GM08714 (cell line): Measurements from ENCODE around the gene ZBTB45.
"Not testable (repeated sequence)": the region's sequence is repeated elsewhere in the genome, so short reads cannot be mapped to it uniquely, and the experiment has no call there.

ENCODE experiments used
- H3K4me3 ChIP-seq: fragments of 200-500 bp; sonication (Bioruptor generic); 2 replicates; pipeline ENCODE4 v1.5.1; 2014; ENCODE audit warnings: mild to moderate bottlenecking, low read length, inconsistent platforms
- ZNF274 ChIP-seq: IDR thresholded peaks from 2 replicates; pipeline ENCODE4 v1.6.1; 2012; ENCODE audit warnings: mild to moderate bottlenecking, low read depth, low read length

ZBTB45 gene

GRCh38 chr19:58513694-58514563, 5.7 kb downstream of the ZBTB45 start:
- TF ChIP-seq ZNF274: no peak
- peak overlapping the region; percentile 75 for H3K4me3 ChIP-seq

GRCh38 chr19:58513213-58513693, 6.4 kb downstream of the ZBTB45 start:
- no peak for TF ChIP-seq ZNF274
- no peak overlapping the region for H3K4me3 ChIP-seq

- H3K4me3 ChIP-seq: no peak within 1 kb of the TSS
- no peak for TF ChIP-seq ZNF274
These were observed 8.0 kb downstream of the ZBTB45 start, which contains the start of gene SLC27A5 for GRCh38 chr19:58511353-58512208. Gene SLC27A5, minus strand, starts transcription at chr19:58511992. Its CDS starts 37 bp downstream, at chr19:58511955.

GRCh38 chr19:58510084-58510862, 9.3 kb downstream of the ZBTB45 start:
- no peak for TF ChIP-seq ZNF274
- H3K4me3 ChIP-seq: no peak overlapping the region

- no peak for TF ChIP-seq ZNF274
- no peak overlapping the region for H3K4me3 ChIP-seq
These were observed 9.9 kb downstream of the ZBTB45 start for GRCh38 chr19:58509731-58510083.

GRCh38 chr19:58507602-58508223, 11.9 kb downstream of the ZBTB45 start:
- H3K4me3 ChIP-seq: not testable (repeated sequence)

GRCh38 chr19:58500242-58500641, 19.4 kb downstream of the ZBTB45 start:
- H3K4me3 ChIP-seq: peak overlapping the region; percentile 77; the same call in 1 of the 2 replicates
- TF ChIP-seq ZNF274: no peak

- H3K4me3 ChIP-seq: peak overlapping the region; percentile 77
- no peak for TF ChIP-seq ZNF274
These were observed 20.3 kb downstream of the ZBTB45 start for GRCh38 chr19:58499021-58499927.

GRCh38 chr19:58498316-58499020, 21.1 kb downstream of the ZBTB45 start:
- TF ChIP-seq ZNF274: no peak
- peak overlapping the region; percentile 53; the same call in 1 of the 2 replicates for H3K4me3 ChIP-seq

GRCh38 chr19:58497634-58498170, 21.9 kb downstream of the ZBTB45 start:
- TF ChIP-seq ZNF274: no peak
- no peak overlapping the region for H3K4me3 ChIP-seq

GRCh38 chr19:58492265-58492664, 27.3 kb downstream of the ZBTB45 start:
- no peak overlapping the region for H3K4me3 ChIP-seq
- TF ChIP-seq ZNF274: no peak

GRCh38 chr19:58491393-58491792, 28.2 kb downstream of the ZBTB45 start:
- H3K4me3 ChIP-seq: no peak overlapping the region
- no peak for TF ChIP-seq ZNF274

GRCh38 chr19:58484349-58484748, 35.3 kb downstream of the ZBTB45 start:
- not testable (repeated sequence) for H3K4me3 ChIP-seq
